Measurements from ENCODE around the gene CCDC14.
"Not testable (repeated sequence)": the region's sequence is repeated elsewhere in the genome, so short reads cannot be mapped to it uniquely, and the experiment has no call there.

CCDC14 gene

DNA sequence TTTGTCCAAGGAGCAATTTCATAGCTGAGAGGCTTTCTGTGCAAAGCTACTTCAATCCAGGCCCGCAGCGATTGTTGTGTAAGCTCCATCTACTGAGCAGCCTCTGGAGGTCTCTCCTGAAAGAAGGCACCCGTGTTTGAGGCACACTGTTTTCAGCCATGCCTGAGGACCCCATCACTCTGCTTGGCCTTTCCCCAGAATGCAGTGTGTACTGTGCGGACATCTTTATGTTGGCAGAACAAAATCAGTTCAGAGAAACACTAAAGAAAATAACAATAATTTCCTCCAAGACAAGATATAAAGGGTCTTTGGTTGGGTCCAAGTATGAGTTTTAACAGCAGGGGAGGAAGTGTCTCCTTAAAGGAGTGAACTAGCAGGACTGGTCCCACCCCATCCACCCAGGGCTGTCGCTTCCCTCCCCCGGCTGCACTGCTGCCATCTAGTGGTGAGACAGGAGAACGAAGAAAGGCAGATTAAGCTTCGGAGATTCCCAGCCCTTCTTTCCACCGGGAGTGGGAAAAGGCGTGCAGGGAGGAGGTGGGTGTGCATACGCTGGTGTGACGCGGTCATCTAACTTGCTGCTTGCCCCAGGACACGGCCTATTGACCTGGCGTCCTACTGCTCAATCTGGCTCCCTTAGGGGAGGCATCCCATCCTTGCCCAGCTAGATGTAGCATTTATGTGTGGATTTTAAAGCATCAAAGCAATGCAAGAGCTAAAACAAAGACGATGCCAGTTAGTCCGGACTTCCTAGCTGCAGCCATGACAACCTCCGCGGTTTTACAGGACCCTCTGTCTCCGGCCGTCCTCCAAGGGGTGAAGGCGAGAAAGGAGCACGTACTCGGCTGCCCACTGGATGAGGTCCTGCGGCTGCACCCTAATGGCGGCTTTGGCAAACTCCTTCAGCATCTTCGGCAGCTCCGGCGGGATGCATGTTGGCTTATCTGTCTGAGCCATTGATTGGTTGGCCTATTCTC is 18.8 kb upstream of the CCDC14 start:
- H3K36me3 Mint-ChIP-seq (ENCODE audit: low read depth); H3K27ac Mint-ChIP-seq; H3K4me1 Mint-ChIP-seq (ENCODE audit: low read depth); DNase-seq (ENCODE audit: low spot score); H3K4me3 Mint-ChIP-seq; H3K9me3 Mint-ChIP-seq: not testable (repeated sequence)
- peaks cover 41% of the 10 kb centered on the region for H3K27me3 Mint-ChIP-seq (ENCODE audit: low read depth)

DNA sequence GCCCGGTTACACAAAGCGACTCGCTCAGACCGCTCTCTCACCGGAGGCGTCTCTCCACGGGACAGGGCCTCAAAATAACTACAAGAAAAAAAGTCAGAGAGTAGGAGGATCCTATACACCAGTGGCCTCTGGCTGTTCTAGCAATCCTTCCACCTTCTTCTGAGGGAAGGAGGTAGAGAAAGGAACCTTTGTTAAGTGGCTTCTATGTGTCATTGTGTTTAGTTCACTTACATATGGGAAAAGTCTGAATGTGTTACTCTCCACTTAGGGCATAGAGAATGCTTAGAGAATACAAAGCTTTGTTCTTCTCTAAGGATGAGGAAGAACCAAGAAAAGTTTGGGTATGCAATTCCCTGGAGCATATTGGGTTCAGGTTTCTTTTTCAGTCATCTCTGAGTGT is 15.9 kb upstream of the CCDC14 start:
- not testable (repeated sequence) for H3K36me3 Mint-ChIP-seq (ENCODE audit: low read depth); H3K9me3 Mint-ChIP-seq; H3K27ac Mint-ChIP-seq; H3K4me1 Mint-ChIP-seq (ENCODE audit: low read depth); H3K4me3 Mint-ChIP-seq; DNase-seq (ENCODE audit: low spot score)
- peaks cover 35% of the 10 kb centered on the region for H3K27me3 Mint-ChIP-seq (ENCODE audit: low read depth)

DNA sequence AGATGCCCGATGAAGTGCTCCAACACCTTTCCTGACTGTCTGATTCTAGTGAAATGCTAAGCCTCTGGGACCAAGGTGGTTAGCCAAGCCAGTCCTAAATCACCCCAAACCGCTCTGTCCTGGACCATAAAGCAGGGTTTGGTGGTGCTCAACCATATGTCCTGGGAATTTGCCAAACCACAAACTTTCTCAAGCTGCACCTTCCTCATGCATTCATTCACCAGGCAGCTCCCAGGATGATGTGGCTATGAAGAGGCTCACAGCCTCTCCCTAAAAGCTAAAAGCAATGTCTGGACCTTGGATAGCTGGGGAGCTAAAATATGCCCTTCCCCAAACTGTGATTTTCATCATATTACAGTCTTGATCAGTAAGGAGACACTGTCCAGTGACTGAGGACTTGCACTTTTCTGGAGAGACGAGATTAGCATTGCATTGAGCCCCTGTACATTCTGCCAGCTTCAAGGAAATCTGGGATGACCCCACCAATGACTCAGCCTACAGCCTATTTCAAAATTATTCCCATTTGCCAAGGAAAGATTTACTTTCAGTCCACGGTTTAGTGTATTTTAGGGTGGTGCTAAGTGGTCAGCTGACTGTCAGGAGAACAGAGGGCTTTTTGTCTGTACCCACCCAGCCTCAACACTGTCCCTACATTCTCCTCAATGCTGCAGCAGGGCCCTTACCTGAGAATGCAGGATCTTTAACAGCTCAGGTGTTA is 15.3 kb upstream of the CCDC14 start:
- H3K27ac Mint-ChIP-seq; H3K4me1 Mint-ChIP-seq (ENCODE audit: low read depth); H3K9me3 Mint-ChIP-seq; H3K36me3 Mint-ChIP-seq (ENCODE audit: low read depth); DNase-seq (ENCODE audit: low spot score); H3K4me3 Mint-ChIP-seq: not testable (repeated sequence)
- H3K27me3 Mint-ChIP-seq (ENCODE audit: low read depth), result peaks cover 34% of the 10 kb centered on the region

DNA sequence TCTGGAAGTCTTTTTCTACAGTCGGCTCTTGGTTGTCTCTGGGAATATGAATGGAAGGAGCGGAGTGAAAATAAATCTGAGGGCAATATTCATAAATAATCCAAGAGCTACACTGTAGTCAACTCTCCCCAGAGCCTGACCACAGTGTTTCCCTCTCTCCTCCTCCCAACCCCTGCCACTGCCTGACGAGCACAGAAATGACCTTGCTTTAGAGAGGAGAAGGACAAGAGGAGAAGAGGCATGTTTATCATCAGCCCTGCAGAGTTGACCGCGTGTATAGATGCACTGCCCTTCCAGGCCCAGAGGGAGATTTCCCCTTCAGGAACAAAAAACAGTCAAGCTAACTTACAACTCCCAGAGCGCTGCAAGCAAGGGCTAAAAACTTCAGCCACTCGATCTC is 14.0 kb upstream of the CCDC14 start:
- not testable (repeated sequence) for H3K4me1 Mint-ChIP-seq (ENCODE audit: low read depth); H3K4me3 Mint-ChIP-seq; H3K27ac Mint-ChIP-seq; H3K9me3 Mint-ChIP-seq; DNase-seq (ENCODE audit: low spot score); H3K36me3 Mint-ChIP-seq (ENCODE audit: low read depth)
- peaks cover 28% of the 10 kb centered on the region for H3K27me3 Mint-ChIP-seq (ENCODE audit: low read depth)

DNA sequence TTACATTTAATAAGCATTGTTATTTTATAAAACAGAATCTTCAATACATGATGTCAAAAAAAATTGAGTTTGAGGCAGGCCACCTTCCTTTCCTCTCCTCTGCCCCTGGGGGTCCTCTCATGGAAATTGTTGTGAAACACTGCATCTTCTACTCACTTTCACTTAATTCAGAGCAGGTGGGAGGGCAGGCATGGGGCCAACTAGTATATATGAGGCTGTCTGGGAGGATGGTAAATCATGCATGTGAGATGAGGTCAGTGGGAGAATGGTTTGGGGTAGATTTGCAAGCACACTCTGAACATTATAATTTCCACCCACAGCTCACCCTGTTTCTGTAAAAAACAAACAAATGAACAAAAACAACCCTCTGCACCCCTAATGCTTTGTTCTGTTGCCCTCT is 10.4 kb upstream of the CCDC14 start:
- H3K36me3 Mint-ChIP-seq (ENCODE audit: low read depth), result no peaks in the 10 kb centered on the region
- peaks cover 49% of the 10 kb centered on the region for H3K27me3 Mint-ChIP-seq (ENCODE audit: low read depth)
- no peak overlapping the region for H3K4me3 Mint-ChIP-seq
- no peak overlapping the region for H3K27ac Mint-ChIP-seq
- no peaks in the 10 kb centered on the region for H3K4me1 Mint-ChIP-seq (ENCODE audit: low read depth)
- no peak for DNase-seq (ENCODE audit: low spot score)
- no peaks in the 10 kb centered on the region for H3K9me3 Mint-ChIP-seq

DNA sequence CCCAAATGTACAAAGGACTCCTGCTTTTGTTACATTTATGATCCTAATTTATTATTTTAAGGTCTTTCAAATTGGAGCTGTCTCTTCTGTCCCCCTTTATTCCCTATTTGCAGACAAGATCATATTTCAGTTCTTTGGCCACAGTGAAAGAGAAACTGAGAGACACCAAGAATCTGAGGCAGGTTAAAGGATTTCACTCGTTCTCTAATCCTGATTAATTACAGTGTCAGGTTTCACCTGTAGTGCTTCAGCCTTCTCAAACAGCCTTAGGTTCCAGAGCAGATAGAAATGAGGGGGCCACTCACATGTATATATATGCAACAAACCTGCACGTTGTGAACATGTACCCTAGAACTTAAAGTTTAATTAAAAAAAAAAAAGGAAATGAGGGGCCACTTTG is 6.2 kb upstream of the CCDC14 start:
- not testable (repeated sequence) for H3K27ac Mint-ChIP-seq; H3K4me1 Mint-ChIP-seq (ENCODE audit: low read depth); H3K9me3 Mint-ChIP-seq; H3K4me3 Mint-ChIP-seq; H3K36me3 Mint-ChIP-seq (ENCODE audit: low read depth); DNase-seq (ENCODE audit: low spot score)
- H3K27me3 Mint-ChIP-seq (ENCODE audit: low read depth), result peaks cover 61% of the 10 kb centered on the region

DNA sequence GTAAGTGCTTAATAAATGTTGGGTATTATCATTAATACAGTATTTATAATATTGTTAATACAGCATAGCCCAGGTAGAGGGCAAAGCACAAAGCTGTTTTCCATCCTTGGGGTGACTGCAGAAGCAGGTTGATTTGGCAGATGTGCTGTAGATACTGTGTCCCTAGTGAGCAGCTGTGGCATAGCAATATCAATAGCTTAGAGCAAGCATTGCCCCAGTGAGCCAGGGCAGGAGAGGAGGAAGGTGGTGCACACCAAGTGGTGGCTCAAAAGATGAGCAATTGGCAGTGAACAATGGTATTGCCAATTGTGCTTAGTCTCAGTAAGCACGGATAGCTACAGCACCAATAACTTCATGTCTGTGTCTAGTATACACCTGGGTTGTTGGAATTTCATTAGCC is 5.8 kb upstream of the CCDC14 start:
- H3K4me1 Mint-ChIP-seq (ENCODE audit: low read depth); H3K36me3 Mint-ChIP-seq (ENCODE audit: low read depth); H3K27ac Mint-ChIP-seq; DNase-seq (ENCODE audit: low spot score); H3K4me3 Mint-ChIP-seq; H3K9me3 Mint-ChIP-seq: not testable (repeated sequence)
- H3K27me3 Mint-ChIP-seq (ENCODE audit: low read depth), result peaks cover 62% of the 10 kb centered on the region

DNA sequence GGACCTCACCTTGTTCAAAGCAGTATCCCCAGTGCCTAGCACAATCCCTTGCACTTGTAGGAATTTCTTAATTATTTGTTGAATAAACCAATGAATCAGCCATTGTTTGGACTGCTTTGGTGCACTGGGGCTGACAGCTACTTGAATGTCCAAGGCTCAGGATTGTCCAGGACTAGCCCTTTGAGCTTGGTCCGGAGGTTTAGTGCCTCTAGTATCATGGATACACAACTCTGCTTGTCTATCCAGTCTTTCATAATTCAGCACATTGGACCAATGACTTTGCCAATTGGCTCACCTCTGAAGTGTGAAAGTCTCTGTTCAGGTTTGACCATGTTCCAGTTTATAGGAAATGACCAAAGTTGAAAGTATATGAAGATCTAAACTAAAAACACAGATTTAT is 3.8 kb upstream of the CCDC14 start:
- H3K27ac Mint-ChIP-seq; H3K36me3 Mint-ChIP-seq (ENCODE audit: low read depth); DNase-seq (ENCODE audit: low spot score); H3K4me1 Mint-ChIP-seq (ENCODE audit: low read depth); H3K4me3 Mint-ChIP-seq; H3K9me3 Mint-ChIP-seq: not testable (repeated sequence)
- peaks cover 55% of the 10 kb centered on the region for H3K27me3 Mint-ChIP-seq (ENCODE audit: low read depth)

DNA sequence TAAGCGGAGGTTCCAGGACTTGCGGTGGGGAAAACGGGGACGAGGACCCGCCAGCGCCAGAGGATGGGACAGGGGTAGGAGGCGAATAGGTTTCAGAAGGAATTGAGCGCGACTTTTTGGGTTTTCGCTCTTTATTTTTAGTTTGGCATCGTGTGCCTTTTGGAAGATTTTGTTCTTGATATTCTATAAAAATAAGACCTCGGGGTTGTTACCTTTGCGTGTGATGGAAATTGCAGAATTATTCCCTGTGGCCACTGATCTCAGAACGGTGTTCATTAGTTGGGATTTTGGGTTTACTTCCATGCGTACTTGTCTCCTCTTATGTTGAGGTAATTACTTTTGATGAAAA is 453 bp upstream of the CCDC14 start:
- no peak for DNase-seq (ENCODE audit: low spot score)
- Mint-ChIP-seq H3K36me3 (ENCODE audit: low read depth) (peaks cover 2% of the 10 kb centered on the region), H3K9me3 (no peaks in the 10 kb centered on the region), H3K27me3 (ENCODE audit: low read depth) (peaks cover 33% of the 10 kb centered on the region), H3K4me1 (ENCODE audit: low read depth) (peaks cover 22% of the 10 kb centered on the region), H3K4me3 (peak overlapping the region; percentile 96), H3K27ac (peak overlapping the region; percentile 95)

DNA sequence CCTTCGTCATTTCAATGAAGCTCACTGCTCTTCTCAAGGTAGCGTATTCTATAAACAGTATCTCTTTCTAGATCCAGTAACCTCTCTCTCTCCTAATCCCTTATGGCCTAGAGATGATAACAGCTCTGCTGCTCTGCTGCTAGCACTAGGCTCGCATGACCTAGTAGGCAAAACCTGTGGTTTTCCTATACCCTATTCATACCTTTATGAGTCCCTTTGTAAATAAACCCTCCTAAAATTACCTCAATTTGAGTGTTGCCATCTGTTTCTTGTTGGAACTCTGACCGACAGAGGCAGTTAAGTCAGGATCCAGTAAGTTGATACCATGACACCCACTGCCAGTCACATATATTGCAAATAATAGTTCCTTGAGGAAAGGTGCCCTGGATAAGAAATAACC is 7.3 kb downstream of the CCDC14 start:
- Mint-ChIP-seq H3K27me3 (ENCODE audit: low read depth) (no peaks in the 10 kb centered on the region), H3K4me1 (ENCODE audit: low read depth) (peaks cover 8% of the 10 kb centered on the region), H3K36me3 (ENCODE audit: low read depth) (peaks cover 31% of the 10 kb centered on the region), H3K4me3 (no peak overlapping the region), H3K27ac (no peak overlapping the region), H3K9me3 (no peaks in the 10 kb centered on the region)
- DNase-seq (ENCODE audit: low spot score), result no peak

DNA sequence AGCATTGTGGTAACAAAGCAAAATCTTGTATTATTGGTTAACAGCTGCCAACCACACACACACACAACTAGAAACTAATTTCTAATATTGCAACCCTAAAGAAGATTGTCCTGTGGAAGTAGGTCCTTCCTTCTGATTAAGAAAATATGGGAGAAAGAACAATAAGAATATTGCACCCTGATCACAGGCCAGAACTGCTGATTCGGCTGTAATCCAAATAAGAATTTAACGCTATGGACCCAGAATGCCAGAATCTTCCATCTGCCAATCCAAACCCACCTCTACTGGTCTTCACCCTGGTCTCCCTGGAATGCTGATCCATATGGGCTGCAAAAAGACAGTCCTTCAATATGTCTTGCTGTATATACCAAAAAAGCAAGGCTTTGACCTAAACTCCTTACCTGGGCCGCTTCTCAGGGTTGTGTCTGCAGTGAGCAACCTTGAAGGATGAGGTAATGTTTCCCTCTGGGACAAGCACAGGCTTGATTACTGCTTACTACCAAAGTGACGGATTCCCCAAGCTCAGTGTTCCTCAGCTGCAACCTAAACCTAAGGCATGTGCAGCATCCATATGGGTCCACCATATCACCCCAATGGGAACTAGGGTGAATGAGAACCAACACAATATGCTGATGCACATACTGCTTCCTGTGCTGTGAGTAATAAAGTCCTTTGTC is 8.0 kb downstream of the CCDC14 start:
- H3K9me3 Mint-ChIP-seq, result no peaks in the 10 kb centered on the region
- H3K4me3 Mint-ChIP-seq, result no peak overlapping the region
- no peak overlapping the region for H3K27ac Mint-ChIP-seq
- no peaks in the 10 kb centered on the region for H3K27me3 Mint-ChIP-seq (ENCODE audit: low read depth)
- no peak for DNase-seq (ENCODE audit: low spot score)
- H3K4me1 Mint-ChIP-seq (ENCODE audit: low read depth), result peaks cover 3% of the 10 kb centered on the region
- peaks cover 34% of the 10 kb centered on the region for H3K36me3 Mint-ChIP-seq (ENCODE audit: low read depth)

DNA sequence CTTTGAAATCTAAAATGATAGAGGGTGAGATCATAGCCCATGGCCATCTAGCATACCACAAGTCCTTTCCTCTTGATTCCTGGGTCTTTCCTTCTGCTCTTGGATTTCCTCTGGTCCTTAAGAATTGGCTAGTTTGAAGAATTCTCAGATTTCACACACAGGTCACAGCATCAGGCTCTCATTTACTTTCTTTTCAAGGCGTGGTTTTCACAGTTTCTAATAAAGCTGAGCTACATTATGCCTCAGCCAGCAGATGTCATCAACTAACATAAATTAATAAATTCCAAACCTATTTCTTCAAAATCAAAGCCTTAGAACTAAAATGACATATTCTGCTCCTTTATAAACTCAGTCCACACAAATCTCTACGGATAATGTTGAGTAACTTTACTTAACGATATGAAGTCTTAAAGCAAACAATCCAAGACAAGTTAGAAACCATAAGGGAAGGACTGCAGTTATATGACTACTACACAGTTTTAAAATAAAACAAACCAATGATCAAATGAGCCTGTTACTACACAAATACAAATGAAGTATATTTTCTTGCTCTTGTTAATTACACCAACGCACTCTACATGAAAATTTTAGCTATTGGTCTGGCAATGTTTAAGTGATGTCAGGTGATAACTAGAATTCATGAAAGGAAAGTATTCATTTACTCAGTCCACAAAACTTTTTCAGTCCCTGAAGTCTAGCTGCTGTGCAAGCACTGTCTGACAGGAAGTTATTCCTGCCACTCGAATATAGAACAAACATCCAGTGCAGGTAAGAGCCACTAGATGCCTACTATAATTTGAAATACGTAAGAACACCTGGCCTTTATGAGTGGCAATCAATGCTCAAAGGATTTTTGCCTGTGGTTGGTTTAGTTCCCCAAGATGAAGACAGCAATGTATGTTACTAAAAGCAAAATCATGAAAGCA is 9.2 kb downstream of the CCDC14 start:
- no peaks in the 10 kb centered on the region for H3K27me3 Mint-ChIP-seq (ENCODE audit: low read depth)
- H3K27ac Mint-ChIP-seq, result no peak overlapping the region
- no peak overlapping the region for H3K4me3 Mint-ChIP-seq
- H3K36me3 Mint-ChIP-seq (ENCODE audit: low read depth), result peaks cover 37% of the 10 kb centered on the region
- no peak for DNase-seq (ENCODE audit: low spot score)
- H3K9me3 Mint-ChIP-seq, result no peaks in the 10 kb centered on the region
- H3K4me1 Mint-ChIP-seq (ENCODE audit: low read depth), result no peaks in the 10 kb centered on the region

DNA sequence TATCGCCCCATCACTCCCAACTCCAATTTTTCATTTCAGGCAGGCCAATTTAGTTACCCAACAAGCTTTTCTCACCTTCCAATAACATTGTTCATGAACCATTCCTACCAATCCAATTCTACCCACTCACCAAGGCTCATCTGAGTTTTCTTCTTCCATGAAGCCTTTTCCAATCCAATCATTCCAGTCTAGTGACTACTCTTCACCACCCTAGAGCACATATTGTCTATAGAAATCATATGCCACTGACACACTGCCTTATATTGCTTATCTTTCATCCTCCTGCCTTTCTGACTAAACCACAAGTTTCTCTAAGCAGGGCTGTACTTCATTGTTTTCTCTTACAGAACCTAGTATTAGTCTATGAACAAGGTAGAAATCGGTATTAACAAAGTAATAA is 11.4 kb downstream of the CCDC14 start:
- DNase-seq (ENCODE audit: low spot score), result no peak
- no peaks in the 10 kb centered on the region for H3K27me3 Mint-ChIP-seq (ENCODE audit: low read depth)
- H3K4me3 Mint-ChIP-seq, result no peak overlapping the region
- H3K27ac Mint-ChIP-seq, result no peak overlapping the region
- no peaks in the 10 kb centered on the region for H3K4me1 Mint-ChIP-seq (ENCODE audit: low read depth)
- peaks cover 32% of the 10 kb centered on the region for H3K36me3 Mint-ChIP-seq (ENCODE audit: low read depth)
- no peaks in the 10 kb centered on the region for H3K9me3 Mint-ChIP-seq

Measured in T-helper 2 cell treated with Interferon-gamma antibody and Interleukin-4, amounts not matched to agents 5 μg/mL and 100 μg/mL, for 36 hours (primary cell).